Neutrophil (primary cell): ENCODE results near the gene TCF4.

Experiments used
- H3K27ac ChIP-seq: fragments of 200-600 bp; sonication (generic); 2 replicates; pipeline ENCODE4 v1.5.1; 2016; ENCODE audit warnings: mild to moderate bottlenecking, moderate library complexity
- H3K27me3 ChIP-seq: fragments of 200-600 bp; sonication (generic); 2 replicates; pipeline ENCODE4 v1.6.0; 2016; ENCODE audit warnings: mild to moderate bottlenecking
- H3K36me3 ChIP-seq: fragments of 200-600 bp; sonication (generic); 2 replicates; pipeline ENCODE4 v1.5.1; 2017
- H3K4me1 ChIP-seq, 2 experiments: fragments of 200-600 bp in 1 of 2; sonication (generic) in 1 of 2; 1 replicate in 1 of 2; 2 replicates in 1 of 2; pipeline versions ENCODE4 v1.5.1 to v1.6.1; 2013 to 2016; ENCODE audit warnings: low read depth in 1 of 2, low read length in 1 of 2, mild to moderate bottlenecking in 1 of 2, moderate library complexity in 1 of 2; ENCODE audit not compliant: control insufficient read depth in 1 of 2, insufficient read depth in 1 of 2
- H3K4me3 ChIP-seq, 2 experiments: fragments of 200-600 bp in 1 of 2; sonication (generic) in 1 of 2; 1 replicate in 1 of 2; 2 replicates in 1 of 2; pipeline ENCODE4 v1.5.1; 2013 to 2016; ENCODE audit warnings: low read depth in 1 of 2, low read length in 1 of 2, mild to moderate bottlenecking in 1 of 2, moderate library complexity in 1 of 2
- H3K9me3 ChIP-seq: fragments of 200-600 bp; sonication (generic); 2 replicates; pipeline ENCODE4 v1.5.1; 2016
- CTCF ChIP-seq: fragments of 200-600 bp; sonication (generic); IDR thresholded peaks from 2 replicates; pipeline ENCODE4 v1.5.1; 2016; ENCODE audit warnings: antibody characterized with exemption

TCF4 gene

DNA sequence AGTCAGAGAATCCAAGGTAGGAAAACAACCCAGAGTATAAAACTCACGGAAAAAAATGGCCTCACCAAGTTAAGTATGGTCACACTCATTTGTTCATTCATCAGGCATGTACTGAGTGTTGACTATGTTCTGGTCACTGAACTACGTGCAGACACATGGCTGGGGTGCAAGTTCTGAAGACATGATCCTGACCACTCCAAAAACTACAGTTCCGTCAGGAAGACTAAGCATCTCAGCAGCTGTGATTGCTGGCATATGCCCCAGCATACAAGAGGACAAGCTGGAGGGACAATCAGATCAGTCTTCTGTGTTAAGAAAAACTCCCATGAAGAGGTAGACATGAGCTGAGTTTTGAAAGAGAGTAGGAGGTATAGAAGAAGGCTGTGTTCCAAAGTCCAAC lies 72.8 kb downstream of the TCF4 start:
- no peak for TF ChIP-seq CTCF
- no peaks in the 10 kb centered on the region for H3K27me3 ChIP-seq
- H3K9me3 ChIP-seq, result no peaks in the 10 kb centered on the region
- no peak overlapping the region for H3K4me3 ChIP-seq
- H3K4me1 ChIP-seq, result peaks cover 18 to 37% of the 10 kb centered on the region in 2 experiments
- no peak overlapping the region for H3K27ac ChIP-seq
- H3K36me3 ChIP-seq, result no peaks in the 10 kb centered on the region

GRCh38 chr18:55513161-55513560 lies 74.8 kb downstream of the TCF4 start:
- H3K27ac ChIP-seq, result no peak overlapping the region

GRCh38 chr18:55511277-55511676 lies 76.7 kb downstream of the TCF4 start:
- no peaks in the 10 kb centered on the region for H3K36me3 ChIP-seq
- no peak overlapping the region for H3K4me3 ChIP-seq
- TF ChIP-seq CTCF, result no peak
- no peaks in the 10 kb centered on the region for H3K27me3 ChIP-seq
- H3K9me3 ChIP-seq, result no peaks in the 10 kb centered on the region
- H3K27ac ChIP-seq, result no peak overlapping the region
- peaks cover 12 to 35% of the 10 kb centered on the region in 2 experiments for H3K4me1 ChIP-seq

More at GRCh38 chr18:55513161-55513560, 74.8 kb downstream of the TCF4 start:
- Histone ChIP-seq H3K4me3 (no peak overlapping the region), H3K4me1 (peaks cover 18 to 41% of the 10 kb centered on the region in 2 experiments), H3K27me3 (no peaks in the 10 kb centered on the region), H3K9me3 (no peaks in the 10 kb centered on the region), H3K36me3 (no peaks in the 10 kb centered on the region)
- no peak for TF ChIP-seq CTCF

DNA sequence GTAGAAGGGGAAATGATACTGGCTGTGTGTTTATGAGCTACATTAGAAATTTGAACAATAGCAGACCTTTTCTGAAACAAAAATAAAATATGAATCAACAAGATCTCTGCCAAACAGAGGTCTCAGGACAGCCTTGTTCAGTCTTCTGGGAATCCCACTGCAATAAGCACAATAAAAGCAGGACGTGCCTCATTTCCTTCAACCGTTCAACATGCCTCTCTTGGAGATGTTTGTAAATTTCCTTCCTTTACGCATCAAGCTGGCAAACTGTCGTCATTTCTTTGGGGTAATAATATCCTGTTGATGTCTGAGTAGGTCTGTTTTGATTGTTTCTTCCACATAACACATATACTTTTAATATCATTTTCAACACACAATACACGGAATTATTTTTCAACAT lies 77.2 kb downstream of the TCF4 start:
- no peak overlapping the region for H3K27ac ChIP-seq
- H3K27me3 ChIP-seq, result no peaks in the 10 kb centered on the region
- H3K4me3 ChIP-seq, result no peak overlapping the region

GRCh38 chr18:55509631-55510324 lies 78.2 kb downstream of the TCF4 start:
- Histone ChIP-seq H3K36me3 (no peaks in the 10 kb centered on the region), H3K27ac (no peak overlapping the region), H3K9me3 (no peaks in the 10 kb centered on the region), H3K4me1 (peaks cover 10 to 28% of the 10 kb centered on the region in 2 experiments), H3K27me3 (no peaks in the 10 kb centered on the region), H3K4me3 (no peak overlapping the region)
- TF ChIP-seq CTCF, result no peak

More for the DNA sequence above, 77.2 kb downstream of the TCF4 start:
- no peak for TF ChIP-seq CTCF
- Histone ChIP-seq H3K36me3 (no peaks in the 10 kb centered on the region), H3K4me1 (peaks cover 10 to 32% of the 10 kb centered on the region in 2 experiments), H3K9me3 (no peaks in the 10 kb centered on the region)
